Neuron (in vitro differentiated cells): ENCODE measurements around the gene LIN52.
"Not testable (repeated sequence)": the region's sequence is repeated elsewhere in the genome, so short reads cannot be mapped to it uniquely, and the experiment has no call there.

Experiments used
- H2AFZ ChIP-seq: one replicate; pipeline ENCODE4 v1.6.1; 2013; ENCODE audit warnings: low read depth, mild to moderate bottlenecking, inconsistent platforms, low read length, moderate library complexity
- H3K27me3 ChIP-seq: one replicate; pipeline ENCODE4 v1.6.1; 2013; ENCODE audit warnings: low read length; ENCODE audit not compliant: insufficient read depth
- H3K36me3 ChIP-seq: one replicate; pipeline ENCODE4 v1.6.1; 2013; ENCODE audit warnings: low read length; ENCODE audit not compliant: insufficient read depth
- H3K4me1 ChIP-seq: one replicate; pipeline ENCODE4 v1.6.1; 2013; ENCODE audit warnings: low read length; ENCODE audit not compliant: insufficient read depth
- H3K4me3 ChIP-seq: 2 replicates; pipeline ENCODE4 v1.5.1; 2013; ENCODE audit warnings: mild to moderate bottlenecking, low read length, moderate library complexity
- H3K9me3 ChIP-seq: one replicate; pipeline ENCODE4 v1.6.1; 2013; ENCODE audit warnings: low read length

The LIN52 gene

GRCh38 chr14:74080820-74081460 is 3.8 kb upstream of the LIN52 start:
- no peaks in the 10 kb centered on the region for H3K27me3 ChIP-seq
- no peak overlapping the region for H3K4me3 ChIP-seq
- peaks cover 14% of the 10 kb centered on the region for H3K4me1 ChIP-seq
- H3K9me3 ChIP-seq = no peaks in the 10 kb centered on the region
- H3K36me3 ChIP-seq = no peaks in the 10 kb centered on the region
- no peak overlapping the region for H2AFZ ChIP-seq

GRCh38 chr14:74081491-74081890 is 3.3 kb upstream of the LIN52 start:
- no peaks in the 10 kb centered on the region for H3K36me3 ChIP-seq
- no peak overlapping the region for H2AFZ ChIP-seq
- no peaks in the 10 kb centered on the region for H3K27me3 ChIP-seq
- no peak overlapping the region for H3K4me3 ChIP-seq
- H3K9me3 ChIP-seq = no peaks in the 10 kb centered on the region
- H3K4me1 ChIP-seq = peaks cover 20% of the 10 kb centered on the region

GRCh38 chr14:74083161-74083560 is 1.6 kb upstream of the LIN52 start:
- Histone ChIP-seq H3K4me3 (peak overlapping the region; percentile 93), H3K4me1 (peaks cover 21% of the 10 kb centered on the region), H3K27me3 (no peaks in the 10 kb centered on the region), H2AFZ (peak overlapping the region; percentile 59), H3K36me3 (no peaks in the 10 kb centered on the region), H3K9me3 (no peaks in the 10 kb centered on the region)

- Histone ChIP-seq H3K9me3 (no peaks in the 10 kb centered on the region), H3K4me1 (peaks cover 21% of the 10 kb centered on the region), H3K4me3 (peak overlapping the region; percentile 93), H3K36me3 (no peaks in the 10 kb centered on the region), H3K27me3 (no peaks in the 10 kb centered on the region), H2AFZ (peak overlapping the region; percentile 59)
These were observed 926 bp upstream of the LIN52 start for GRCh38 chr14:74083784-74084276.

GRCh38 chr14:74085047-74085637 is 386 bp downstream of the LIN52 start:
- peaks cover 21% of the 10 kb centered on the region for H3K4me1 ChIP-seq
- no peaks in the 10 kb centered on the region for H3K27me3 ChIP-seq
- no peaks in the 10 kb centered on the region for H3K36me3 ChIP-seq
- H3K4me3 ChIP-seq = peak overlapping the region; percentile 93
- H2AFZ ChIP-seq = peak overlapping the region; percentile 82
- H3K9me3 ChIP-seq = no peaks in the 10 kb centered on the region

- Histone ChIP-seq H2AFZ (no peak overlapping the region), H3K4me3 (peak overlapping the region; percentile 93), H3K36me3 (peaks cover 1% of the 10 kb centered on the region), H3K9me3 (no peaks in the 10 kb centered on the region), H3K4me1 (peaks cover 21% of the 10 kb centered on the region), H3K27me3 (no peaks in the 10 kb centered on the region)
These were observed 1.1 kb downstream of the LIN52 start for GRCh38 chr14:74085828-74086227.

- no peak overlapping the region for H2AFZ ChIP-seq
- H3K4me3 ChIP-seq = no peak overlapping the region
- peaks cover 13% of the 10 kb centered on the region for H3K36me3 ChIP-seq
- H3K9me3 ChIP-seq = no peaks in the 10 kb centered on the region
- H3K27me3 ChIP-seq = no peaks in the 10 kb centered on the region
- H3K4me1 ChIP-seq = peaks cover 14% of the 10 kb centered on the region
These were observed 4.7 kb downstream of the LIN52 start for GRCh38 chr14:74089251-74090020.

GRCh38 chr14:74105381-74105780 is 20.6 kb downstream of the LIN52 start:
- Histone ChIP-seq H3K4me3 (no peak overlapping the region), H3K9me3 (no peaks in the 10 kb centered on the region), H2AFZ (no peak overlapping the region), H3K36me3 (peaks cover 32% of the 10 kb centered on the region), H3K27me3 (no peaks in the 10 kb centered on the region), H3K4me1 (no peaks in the 10 kb centered on the region)

GRCh38 chr14:74109369-74109768 is 24.6 kb downstream of the LIN52 start:
- no peak overlapping the region for H2AFZ ChIP-seq
- H3K9me3 ChIP-seq = no peaks in the 10 kb centered on the region
- no peaks in the 10 kb centered on the region for H3K4me1 ChIP-seq
- peaks cover 21% of the 10 kb centered on the region for H3K36me3 ChIP-seq
- H3K4me3 ChIP-seq = no peak overlapping the region
- no peaks in the 10 kb centered on the region for H3K27me3 ChIP-seq

- peaks cover 18% of the 10 kb centered on the region for H3K36me3 ChIP-seq
- not testable (repeated sequence) for H2AFZ ChIP-seq, H3K9me3 ChIP-seq, H3K4me1 ChIP-seq, H3K4me3 ChIP-seq, H3K27me3 ChIP-seq
These were observed 26.9 kb downstream of the LIN52 start for GRCh38 chr14:74111395-74112216.

GRCh38 chr14:74125487-74125886 is 40.7 kb downstream of the LIN52 start:
- H3K27me3 ChIP-seq, H3K36me3 ChIP-seq, H3K4me1 ChIP-seq, H3K4me3 ChIP-seq, H2AFZ ChIP-seq, H3K9me3 ChIP-seq: not testable (repeated sequence)

GRCh38 chr14:74126315-74127013 is 41.7 kb downstream of the LIN52 start:
- H3K27me3 ChIP-seq = no peaks in the 10 kb centered on the region
- H3K4me3 ChIP-seq = no peak overlapping the region
- peaks cover 3% of the 10 kb centered on the region for H3K36me3 ChIP-seq
- no peaks in the 10 kb centered on the region for H3K4me1 ChIP-seq
- no peaks in the 10 kb centered on the region for H3K9me3 ChIP-seq
- no peak overlapping the region for H2AFZ ChIP-seq
